HCT116 (cell line): ENCODE results near the gene ASAP2. TPM values are rescaled to one million over a fixed set of nuclear protein-coding genes. Genes with fewer than 3 reads are reported as not detected.

Source experiments
- ATAC-seq: fragments of 200-7000 bp; cut with Tn5 transposase; 2 replicates; pipeline ENCODE4 v1.9.1; 2020; ENCODE audit warnings: mild to moderate bottlenecking, moderate library complexity
- BruUV-seq: library from RNA; stranded (reverse); fragments of 400-500 nt; replicated peaks from 2 replicates; lab custom pipeline; 2021; lab: Mats Ljungman, UMichigan
- CTCF ChIA-PET: fragments of 300-600 bp; sonication (Branson Sonifier 250); formaldehyde crosslinking; loops from one replicate; lab custom pipeline; 2021; ENCODE audit warnings: antibody characterized with exemption; lab: Charles Lee
- POLR2A ChIA-PET: fragments of 300-600, 350-600 bp; sonication (Branson Sonifier 250); formaldehyde crosslinking; loops from one replicate; lab custom pipeline; 2021; ENCODE audit warnings: antibody characterized with exemption; lab: Charles Lee
- RAD21 ChIA-PET, 2 experiments: fragments of 300-600 bp; sonication (Branson Sonifier 250); formaldehyde crosslinking; loops; one replicate each; lab custom pipeline; 2023; ENCODE audit warnings: low total read pairs in 2 of 2; ENCODE audit not compliant: uncharacterized antibody in 2 of 2, unreplicated experiment in 2 of 2, low non-redundant PET in 1 of 2; lab: Charles Lee
- DNase-seq: peaks from one replicate; pipeline ENCODE4 v3.0.0-alpha.2; 2010; ENCODE audit warnings: low read depth, low spot score
- H2AFZ ChIP-seq: fragments of 200-600 bp; shearing (Covaris generic), sonication (generic); 2 replicates; pipeline ENCODE4 v1.6.1; 2017; ENCODE audit warnings: low read depth, mixed run types, mixed read lengths, antibody characterized with exemption, low read length; ENCODE audit not compliant: poor library complexity, severe bottlenecking
- H3K27ac ChIP-seq: 2 replicates; pipeline ENCODE4 v1.5.1; 2012; ENCODE audit warnings: low read depth, low read length
- H3K27me3 ChIP-seq: fragments of 200-600 bp; sonication (generic); 2 replicates; pipeline ENCODE4 v1.6.1; 2016; ENCODE audit warnings: mixed run types, low read length, mixed read lengths; ENCODE audit not compliant: insufficient read depth
- H3K36me3 ChIP-seq, 2 experiments: fragments of 200-500 bp in 1 of 2; fragments of 200-600 bp in 1 of 2; sonication (Bioruptor generic) in 1 of 2; sonication (generic) in 1 of 2; 2 replicates each; pipeline versions ENCODE4 v1.5.1 to v1.6.1; 2014 to 2016; ENCODE audit warnings: low read length in 2 of 2, inconsistent platforms in 1 of 2, mixed read lengths in 1 of 2, mixed run types in 1 of 2; ENCODE audit not compliant: insufficient read depth in 2 of 2, control insufficient read depth in 1 of 2
- H3K4me1 ChIP-seq, 2 experiments: fragments of 200-600 bp in 1 of 2; sonication (generic) in 1 of 2; 2 replicates each; pipeline versions ENCODE4 v1.5.1 to v1.6.1; 2012 to 2017; ENCODE audit warnings: low read length in 2 of 2, inconsistent platforms in 1 of 2, mild to moderate bottlenecking in 1 of 2, mixed read lengths in 1 of 2, mixed run types in 1 of 2, moderate library complexity in 1 of 2; ENCODE audit not compliant: insufficient read depth in 2 of 2, control insufficient read depth in 1 of 2
- H3K4me2 ChIP-seq: fragments of 200-600 bp; sonication (generic); 2 replicates; pipeline ENCODE4 v1.6.1; 2017; ENCODE audit warnings: mixed run types, low read length, mixed read lengths
- H3K4me3 ChIP-seq, 2 experiments: fragments of 200-600 bp in 1 of 2; sonication (generic) in 1 of 2; replicated peaks in 1 of 2; 2 replicates each; pipeline ENCODE4 v1.5.1; 2011 to 2016; ENCODE audit warnings: low read length in 2 of 2, control low read depth in 1 of 2, low read depth in 1 of 2, mild to moderate bottlenecking in 1 of 2, mixed read lengths in 1 of 2, mixed run types in 1 of 2
- H3K79me2 ChIP-seq: fragments of 200-600 bp; sonication (generic); 2 replicates; pipeline ENCODE4 v1.6.1; 2017; ENCODE audit warnings: mild to moderate bottlenecking, mixed run types, low read length, moderate library complexity, mixed read lengths; ENCODE audit not compliant: insufficient read depth
- H3K9ac ChIP-seq: fragments of 200-600 bp; sonication (generic); 2 replicates; pipeline ENCODE4 v1.6.1; 2016; ENCODE audit warnings: low read length, mixed read lengths
- H3K9me2 ChIP-seq: fragments of 200-600 bp; sonication (generic), shearing (Covaris generic); 2 replicates; pipeline ENCODE4 v1.6.1; 2017; ENCODE audit warnings: mixed run types, mild to moderate bottlenecking, moderate library complexity; ENCODE audit not compliant: insufficient read depth
- H3K9me3 ChIP-seq, 2 experiments: fragments of 200-500 bp in 1 of 2; fragments of 200-600 bp in 1 of 2; sonication (Bioruptor generic) in 1 of 2; sonication (generic) in 1 of 2; 2 replicates each; pipeline ENCODE4 v1.6.1; 2014 to 2017; ENCODE audit warnings: low read length in 2 of 2, mixed read lengths in 2 of 2, inconsistent platforms in 1 of 2, low read depth in 1 of 2, mild to moderate bottlenecking in 1 of 2, mixed run types in 1 of 2, moderate library complexity in 1 of 2; ENCODE audit not compliant: control insufficient read depth in 1 of 2, insufficient read depth in 1 of 2
- H4K20me1 ChIP-seq: fragments of 200-600 bp; sonication (generic), shearing (Covaris generic); 2 replicates; pipeline ENCODE4 v1.6.1; 2017; ENCODE audit warnings: mixed run types, mild to moderate bottlenecking, moderate library complexity; ENCODE audit not compliant: insufficient read depth
- ELF1 ChIP-seq: IDR thresholded peaks from 2 replicates; pipeline ENCODE4 v1.6.1; 2012; ENCODE audit warnings: low read depth, borderline replicate concordance
- EZH2 ChIP-seq: fragments of 200-600 bp; sonication (generic); IDR thresholded peaks from 2 replicates; pipeline ENCODE4 v1.6.1; 2017; ENCODE audit warnings: antibody characterized with exemption, mixed run types
- EZH2phosphoT487 ChIP-seq: fragments of 200-600 bp; IDR thresholded peaks from 2 replicates; pipeline ENCODE4 v1.6.1; 2018; ENCODE audit warnings: antibody characterized with exemption, borderline replicate concordance
- JUND ChIP-seq: IDR thresholded peaks from 2 replicates; pipeline ENCODE4 v1.6.1; 2012
- POLR2A ChIP-seq: IDR thresholded peaks from 2 replicates; pipeline ENCODE4 v1.7.0; 2011; ENCODE audit warnings: borderline replicate concordance; ENCODE audit not compliant: insufficient read depth, insufficient read length; ENCODE audit errors: extremely low read depth
- POLR2AphosphoS5 ChIP-seq: IDR thresholded peaks from 2 replicates; pipeline ENCODE4 v1.6.1; 2011; ENCODE audit warnings: mild to moderate bottlenecking, low read depth, low read length, moderate library complexity
- RAD21 ChIP-seq: IDR thresholded peaks from 2 replicates; pipeline ENCODE4 v1.6.1; 2012; ENCODE audit warnings: low read depth, mild to moderate bottlenecking
- SIN3A ChIP-seq: IDR thresholded peaks from 2 replicates; pipeline ENCODE4 v1.6.1; 2012; ENCODE audit warnings: low read depth
- SRF ChIP-seq: IDR thresholded peaks from 2 replicates; pipeline ENCODE4 v1.6.1; 2012; ENCODE audit warnings: low read depth
- TCF7L2 ChIP-seq: IDR thresholded peaks from 2 replicates; pipeline ENCODE4 v1.7.0; 2011; ENCODE audit warnings: borderline replicate concordance, inconsistent platforms; ENCODE audit not compliant: insufficient read depth, insufficient read length; ENCODE audit errors: extremely low read depth
- YY1 ChIP-seq: IDR thresholded peaks from 2 replicates; pipeline ENCODE4 v1.6.1; 2011; ENCODE audit warnings: low read length, low read depth, moderate library complexity, mild to moderate bottlenecking; ENCODE audit not compliant: insufficient replicate concordance; ENCODE audit errors: extremely low read depth
- ZBTB33 ChIP-seq: IDR thresholded peaks from 2 replicates; pipeline ENCODE4 v1.6.1; 2011; ENCODE audit warnings: mild to moderate bottlenecking, low read length, moderate library complexity; ENCODE audit not compliant: insufficient replicate concordance; ENCODE audit errors: extremely low read depth
- ZFX ChIP-seq: fragments of 450-650 bp; IDR thresholded peaks from 2 replicates; pipeline ENCODE4 v1.6.1; 2017
- ZNF274 ChIP-seq: fragments of 200-500 bp; sonication (Bioruptor generic); IDR thresholded peaks from 2 replicates; pipeline ENCODE4 v1.6.1; 2014; ENCODE audit warnings: mild to moderate bottlenecking, low read depth, low read length, inconsistent platforms
- intact Hi-C: fragments of 100-400 bp; cut with micrococcal nuclease; formaldehyde crosslinking; loops from 2 replicates; pipeline ENCODE4 v1.10.0; 2022
- total RNA-seq: library from RNA; stranded (reverse); gene quantifications from one replicate; pipeline ENCODE4 v1.2.1, GENCODE V29; 2021; ENCODE audit not compliant: unreplicated experiment

Gene ASAP2
- total RNA-seq, 1 experiment from 2014 or later, result 16.5 TPM

DNA sequence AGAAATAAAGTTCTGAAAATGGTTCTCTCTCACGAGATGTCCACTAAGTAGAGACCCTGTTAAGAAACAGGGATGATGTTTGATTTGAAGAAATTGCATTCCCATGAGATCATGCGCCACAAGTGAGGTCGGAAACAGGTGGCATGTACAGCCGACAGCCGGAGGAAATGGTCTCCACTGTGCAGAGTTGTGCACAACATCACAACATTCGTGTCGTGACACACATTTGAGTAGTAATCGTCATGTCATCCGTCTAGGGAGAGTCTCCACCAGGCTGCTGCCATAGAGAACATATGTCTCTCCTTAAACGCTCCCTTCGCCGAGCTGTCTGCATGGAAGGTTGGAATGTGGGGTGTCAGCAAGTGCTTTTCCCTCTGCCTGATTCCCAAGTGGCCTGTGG lies 84.7 kb downstream of the ASAP2 start:
- Histone ChIP-seq H3K9me3 (no peaks in the 10 kb centered on the region), H4K20me1 (no peaks in the 10 kb centered on the region), H3K4me2 (no peak overlapping the region), H3K36me3 (no peaks in the 10 kb centered on the region), H3K4me1 (peaks cover 26 to 34% of the 10 kb centered on the region in 2 experiments), H3K9me2 (no peaks in the 10 kb centered on the region), H2AFZ (no peak overlapping the region), H3K27me3 (no peaks in the 10 kb centered on the region), H3K9ac (no peak overlapping the region), H3K79me2 (peaks cover 5% of the 10 kb centered on the region; the same call in 1 of the 2 replicates), H3K4me3 (no peak overlapping the region), H3K27ac (no peak overlapping the region)
- intact Hi-C loops, result no loop called here
- ChIA-PET CTCF (no interaction called here), POLR2A (no interaction called here), RAD21 (no interaction called here)
- DNase-seq (no peak), ATAC-seq (no peak)
- no peak for TF ChIP-seq ZFX
- no peak for TF ChIP-seq EZH2phosphoT487
- TF ChIP-seq TCF7L2, result no peak
- TF ChIP-seq JUND, result no peak
- TF ChIP-seq POLR2A, result no peak
- TF ChIP-seq EZH2, result no peak
- TF ChIP-seq YY1, result no peak
- TF ChIP-seq ELF1, result no peak
- no peak for TF ChIP-seq ZBTB33
- no peak for TF ChIP-seq RAD21
- TF ChIP-seq SRF, result no peak
- TF ChIP-seq ZNF274, result no peak
- TF ChIP-seq POLR2AphosphoS5, result no peak
- TF ChIP-seq SIN3A, result no peak
- BruUV-seq, result no TSS peak
